H1 (cell line): Measurements from ENCODE around the gene MLLT6. TPM values are rescaled to one million over a fixed set of nuclear protein-coding genes. Genes with fewer than 3 reads are reported as not detected.

Experiments
- CEBPB ChIP-seq: IDR thresholded peaks from 2 replicates; pipeline ENCODE4 v1.6.1; 2012; ENCODE audit warnings: low read depth, low read length
- CTCF ChIP-seq, 3 experiments: IDR thresholded peaks; 1 replicate in 2 of 3; 2 replicates in 1 of 3; pipeline versions ENCODE4 v1.5.1 to v1.6.1; 2011; ENCODE audit warnings: low read length in 3 of 3, mild to moderate bottlenecking in 3 of 3, inconsistent platforms in 2 of 3, low read depth in 1 of 3, moderate library complexity in 1 of 3; ENCODE audit not compliant: insufficient read depth in 1 of 3; ENCODE audit errors: control extremely low read depth in 1 of 3
- EGR1 ChIP-seq: IDR thresholded peaks from 2 replicates; pipeline ENCODE4 v1.6.1; 2011; ENCODE audit warnings: low read depth, low read length, borderline replicate concordance
- EZH2 ChIP-seq: fragments of 200-600 bp; sonication (generic); IDR thresholded peaks from 2 replicates; pipeline ENCODE4 v1.7.1; 2012; ENCODE audit warnings: low read depth, mild to moderate bottlenecking, moderate library complexity, low read length, inconsistent platforms; ENCODE audit not compliant: severe bottlenecking
- FOSL1 ChIP-seq: IDR thresholded peaks from 2 replicates; pipeline ENCODE4 v1.6.1; 2011; ENCODE audit warnings: mild to moderate bottlenecking, low read depth, low read length, moderate library complexity; ENCODE audit not compliant: insufficient read depth
- GABPA ChIP-seq: IDR thresholded peaks from 2 replicates; pipeline ENCODE4 v1.6.1; 2011; ENCODE audit warnings: mild to moderate bottlenecking, low read length, moderate library complexity, borderline replicate concordance; ENCODE audit not compliant: insufficient read depth
- HDAC2 ChIP-seq, 2 experiments: fragments of 300-600 bp in 1 of 2; sonication (generic) in 1 of 2; IDR thresholded peaks; 2 replicates each; pipeline ENCODE4 v1.6.1; 2011 to 2012; ENCODE audit warnings: low read depth in 2 of 2, low read length in 2 of 2, mild to moderate bottlenecking in 2 of 2, moderate library complexity in 2 of 2, borderline replicate concordance in 1 of 2, inconsistent platforms in 1 of 2
- HDAC6 ChIP-seq: IDR thresholded peaks from one replicate; pipeline ENCODE4 v1.7.1; 2012; ENCODE audit warnings: low read depth, mild to moderate bottlenecking, inconsistent platforms, low read length, moderate library complexity
- KDM4A ChIP-seq: IDR thresholded peaks from one replicate; pipeline ENCODE4 v1.7.1; 2012; ENCODE audit warnings: low read depth, mild to moderate bottlenecking, moderate library complexity, low read length, inconsistent platforms; ENCODE audit not compliant: severe bottlenecking
- KDM5A ChIP-seq: fragments of 200-600 bp; IDR thresholded peaks from 2 replicates; pipeline ENCODE4 v1.7.1; 2012; ENCODE audit warnings: mild to moderate bottlenecking, low read length, inconsistent platforms, mixed read lengths
- MAX ChIP-seq: IDR thresholded peaks from 2 replicates; pipeline ENCODE4 v1.6.1; 2012; ENCODE audit warnings: inconsistent platforms
- NANOG ChIP-seq: IDR thresholded peaks from 2 replicates; pipeline ENCODE4 v1.6.1; 2011; ENCODE audit warnings: low read length, low read depth, mild to moderate bottlenecking, inconsistent platforms; ENCODE audit not compliant: insufficient read depth, poor library complexity, severe bottlenecking
- POU5F1 ChIP-seq: IDR thresholded peaks from 2 replicates; pipeline ENCODE4 v1.6.1; 2011; ENCODE audit warnings: low read depth, mild to moderate bottlenecking, low read length, moderate library complexity
- RBBP5 ChIP-seq: IDR thresholded peaks from 2 replicates; pipeline ENCODE4 v1.7.1; 2012; ENCODE audit warnings: low read depth, mild to moderate bottlenecking, inconsistent platforms, low read length, moderate library complexity, borderline replicate concordance
- RNF2 ChIP-seq: fragments of 200-900, 300-1000 bp; sonication (generic); IDR thresholded peaks from 2 replicates; pipeline ENCODE4 v1.7.1; 2016; ENCODE audit warnings: borderline replicate concordance, low read depth, mild to moderate bottlenecking, antibody characterized with exemption, low read length; ENCODE audit not compliant: poor library complexity, severe bottlenecking; ENCODE audit errors: missing control alignments
- RXRA ChIP-seq: IDR thresholded peaks from 2 replicates; pipeline ENCODE4 v1.6.1; 2011; ENCODE audit warnings: low read depth, mild to moderate bottlenecking, low read length, moderate library complexity; ENCODE audit not compliant: insufficient read depth
- SAP30 ChIP-seq: fragments of 300-600 bp; sonication (generic); IDR thresholded peaks from 2 replicates; pipeline ENCODE4 v1.7.1; 2012; ENCODE audit warnings: low read length, moderate library complexity, mild to moderate bottlenecking, inconsistent platforms; ENCODE audit not compliant: insufficient read depth, insufficient replicate concordance
- SIRT6 ChIP-seq: IDR thresholded peaks from one replicate; pipeline ENCODE4 v1.7.1; 2012; ENCODE audit warnings: low read length, inconsistent platforms
- TBP ChIP-seq: IDR thresholded peaks from 2 replicates; pipeline ENCODE4 v1.6.1; 2011; ENCODE audit warnings: low read depth, low read length, improper control_type of control experiment
- TCF12 ChIP-seq: IDR thresholded peaks from 2 replicates; pipeline ENCODE4 v1.6.1; 2011; ENCODE audit warnings: low read depth, mild to moderate bottlenecking, low read length
- TEAD4 ChIP-seq: IDR thresholded peaks from 2 replicates; pipeline ENCODE4 v1.6.1; 2012; ENCODE audit warnings: low read depth, low read length, inconsistent platforms, mixed read lengths
- polyA plus RNA-seq, 7 experiments: library from polyadenylated mRNA; depleted of rRNA in 3 of 7; stranded (reverse) in 5 of 7; unstranded in 2 of 7; fragments of >200 nt in 5 of 7; fragments of 200-250 nt in 2 of 7; gene quantifications; 1 replicate in 5 of 7; 2 replicates in 1 of 7; 4 replicates in 1 of 7; pipeline versions ENCODE4 v1.2.1 to v1.2.3, GENCODE V29; 2011 to 2013; ENCODE audit warnings: missing spikeins in 2 of 7, mixed read lengths in 2 of 7
- total RNA-seq: library from RNA; stranded (reverse); fragmentation: NEBNext Ultra II Directional; extraction: Animal tissue kit (Norgen Biotek cat#: 25700); gene quantifications from 2 replicates; pipeline ENCODE4 v1.2.1, GENCODE V29; 2021

The MLLT6 gene
- total and polyA plus RNA-seq, 2 of the 8 experiments (the other 6 are each of a cell fraction or from before 2014, with no cell fraction given): 6.5 to 8.0 TPM

- no peak for TF ChIP-seq FOSL1
- TF ChIP-seq GABPA: no peak
- no peak for TF ChIP-seq KDM4A
- TF ChIP-seq EZH2: no peak
- no peak for TF ChIP-seq RNF2
- TF ChIP-seq RBBP5: peak; percentile 94
- no peak for TF ChIP-seq MAX
- no peak for TF ChIP-seq SIRT6
- TF ChIP-seq SAP30: no peak
- TF ChIP-seq NANOG: no peak
- no peak for TF ChIP-seq HDAC2 (IDR thresholded peaks at IDR 0.05; ENCODE audit: borderline replicate concordance in 1 of 2, low read depth in 2 of 2, low read length in 2 of 2)
- TF ChIP-seq RXRA: no peak
- TF ChIP-seq EGR1: no peak
- no peak for TF ChIP-seq TCF12
- no peak for TF ChIP-seq POU5F1
- TF ChIP-seq CTCF (IDR thresholded peaks at IDR 0.05; ENCODE audit: control extremely low read depth in 1 of 3, insufficient read depth in 1 of 3, low read depth in 1 of 3, low read length in 3 of 3): 0 out of 4 replicates have a peak, but pooled peaks of 1 of the 3 experiments have one; percentile 3
- peak; percentile 97 for TF ChIP-seq CEBPB
- TF ChIP-seq TEAD4: peak; percentile 83
- peak; percentile 64 for TF ChIP-seq HDAC6
- TF ChIP-seq KDM5A: peak; percentile 38; the same call in 1 of the 2 replicates
- TF ChIP-seq TBP: peak; percentile 99
Measured at GRCh38 chr17:38751808-38752307, 46.8 kb downstream of the MLLT6 start (continued).
